Measurements from ENCODE around the gene CORO1C. TPM values are rescaled to one million over a fixed set of nuclear protein-coding genes. Genes with fewer than 3 reads are reported as not detected.

The CORO1C gene
- total RNA-seq, 1 donor from 2014 or later = 391 TPM

DNA sequence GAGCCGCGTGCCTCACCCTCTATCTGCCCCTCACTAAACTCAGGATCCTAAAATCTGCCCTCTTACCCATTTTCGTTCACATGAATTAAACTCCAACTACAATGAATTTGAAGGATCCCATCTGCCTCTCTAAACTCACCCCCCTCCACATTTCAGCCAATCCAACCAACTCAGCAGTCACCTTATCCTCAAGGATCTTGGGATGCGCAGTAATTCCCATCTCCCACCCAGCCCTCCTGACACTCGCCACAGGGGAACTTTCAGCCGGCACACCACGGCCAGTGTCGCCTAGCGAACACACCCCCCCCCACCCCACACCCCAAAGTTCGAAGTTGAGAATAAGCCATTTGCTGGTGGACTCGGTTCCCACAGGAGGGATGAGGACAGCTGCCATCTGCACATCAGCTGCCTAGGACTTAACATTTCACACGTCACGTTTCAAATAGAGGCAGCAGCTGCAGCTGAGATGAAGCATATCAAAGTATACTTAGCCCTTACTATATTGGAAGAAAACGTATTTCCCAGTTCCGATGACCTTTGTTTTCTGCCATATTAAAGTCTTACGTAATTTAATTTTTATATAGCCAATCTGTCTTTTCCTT is 88.9 kb downstream of the CORO1C start:
- H3K27ac ChIP-seq (ENCODE audit: low read depth, low read length) = no peak overlapping the region
- Mint-ChIP-seq H3K27ac (ENCODE audit: unreplicated experiment) (no peak overlapping the region), H3K27me3 (ENCODE audit: low read depth, unreplicated experiment) (no peaks in the 10 kb centered on the region), H3K4me3 (ENCODE audit: unreplicated experiment) (no peak overlapping the region), H3K9me3 (ENCODE audit: unreplicated experiment) (no peaks in the 10 kb centered on the region), H3K36me3 (ENCODE audit: low read depth, unreplicated experiment) (peaks cover 29% of the 10 kb centered on the region), H3K4me1 (ENCODE audit: low read depth, unreplicated experiment) (peaks cover 67% of the 10 kb centered on the region)
- H3K4me3 ChIP-seq (ENCODE audit: insufficient read depth, low read depth, low read length) = no peak overlapping the region
- TF ChIP-seq, protein P1, sequence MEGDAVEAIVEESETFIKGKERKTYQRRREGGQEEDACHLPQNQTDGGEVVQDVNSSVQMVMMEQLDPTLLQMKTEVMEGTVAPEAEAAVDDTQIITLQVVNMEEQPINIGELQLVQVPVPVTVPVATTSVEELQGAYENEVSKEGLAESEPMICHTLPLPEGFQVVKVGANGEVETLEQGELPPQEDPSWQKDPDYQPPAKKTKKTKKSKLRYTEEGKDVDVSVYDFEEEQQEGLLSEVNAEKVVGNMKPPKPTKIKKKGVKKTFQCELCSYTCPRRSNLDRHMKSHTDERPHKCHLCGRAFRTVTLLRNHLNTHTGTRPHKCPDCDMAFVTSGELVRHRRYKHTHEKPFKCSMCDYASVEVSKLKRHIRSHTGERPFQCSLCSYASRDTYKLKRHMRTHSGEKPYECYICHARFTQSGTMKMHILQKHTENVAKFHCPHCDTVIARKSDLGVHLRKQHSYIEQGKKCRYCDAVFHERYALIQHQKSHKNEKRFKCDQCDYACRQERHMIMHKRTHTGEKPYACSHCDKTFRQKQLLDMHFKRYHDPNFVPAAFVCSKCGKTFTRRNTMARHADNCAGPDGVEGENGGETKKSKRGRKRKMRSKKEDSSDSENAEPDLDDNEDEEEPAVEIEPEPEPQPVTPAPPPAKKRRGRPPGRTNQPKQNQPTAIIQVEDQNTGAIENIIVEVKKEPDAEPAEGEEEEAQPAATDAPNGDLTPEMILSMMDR (IDR thresholded peaks at IDR 0.05; ENCODE audit: insufficient read depth, low read depth, low read length) = no peak
- TF ChIP-seq EZH2 (IDR thresholded peaks at IDR 0.05; ENCODE audit: insufficient read depth, low read length) = no peak
- peaks cover 40% of the 10 kb centered on the region for H4K20me1 ChIP-seq (ENCODE audit: insufficient read depth, low read length)
- H3K27me3 ChIP-seq (ENCODE audit: insufficient read depth, low read length) = no peaks in the 10 kb centered on the region
- FAIRE-seq = no peak
- H3K9me3 ChIP-seq (ENCODE audit: insufficient read depth, low read depth, low read length) = no peaks in the 10 kb centered on the region
- no peak overlapping the region for H3K4me2 ChIP-seq (ENCODE audit: low read length)
- H3K4me1 ChIP-seq (ENCODE audit: insufficient read depth, low read length) = peaks cover 37% of the 10 kb centered on the region
- H3K36me3 ChIP-seq (ENCODE audit: insufficient read depth, low read length) = peaks cover 36% of the 10 kb centered on the region
- DNase-seq (ENCODE audit: low read depth) = no peak
- H3K9ac ChIP-seq (ENCODE audit: low read length) = no peak overlapping the region
- H2AFZ ChIP-seq (ENCODE audit: low read depth, low read length) = no peak overlapping the region
- peaks cover 22% of the 10 kb centered on the region for H3K79me2 ChIP-seq (ENCODE audit: insufficient read depth, low read length)

DNA sequence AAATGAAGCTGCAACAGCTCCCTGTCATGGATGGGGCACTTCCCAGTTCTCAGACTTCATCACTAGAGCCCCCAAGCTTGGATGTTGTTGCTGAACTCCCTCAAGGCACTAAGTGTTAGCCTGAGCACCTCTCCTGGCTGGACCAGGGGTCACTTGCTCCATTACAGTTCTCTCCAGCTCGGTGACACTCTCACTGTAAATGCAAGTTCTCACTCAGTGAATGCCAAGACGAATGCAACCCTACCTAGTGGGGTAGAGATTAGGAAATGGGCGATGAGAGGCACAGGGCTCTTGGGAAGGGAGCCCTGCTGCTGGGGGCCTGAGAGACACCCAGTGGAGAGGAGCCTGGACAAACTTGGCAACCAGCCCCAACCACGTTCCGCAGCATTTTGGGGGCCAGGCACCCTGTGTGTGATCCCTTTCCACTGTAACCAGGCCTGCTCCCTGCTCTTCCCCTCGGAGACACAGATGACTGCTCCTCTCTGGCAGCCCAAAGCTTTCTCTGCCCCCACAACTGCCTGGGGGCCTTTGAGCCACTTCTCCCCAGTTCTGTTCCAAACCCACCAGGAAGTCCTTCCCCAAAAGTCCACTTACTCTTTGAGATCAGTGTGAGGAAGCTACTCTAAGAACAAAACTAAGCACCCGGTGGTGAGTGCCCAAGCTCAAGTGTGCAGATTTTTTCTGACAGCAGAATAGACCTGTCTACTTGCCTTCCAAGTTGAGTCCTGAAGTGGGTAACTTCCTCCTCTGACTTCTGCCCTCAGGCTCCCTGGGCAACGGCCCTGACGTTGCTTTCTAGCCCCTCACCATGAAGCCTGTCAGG is 89.7 kb downstream of the CORO1C start:
- peaks cover 40% of the 10 kb centered on the region for H4K20me1 ChIP-seq (ENCODE audit: insufficient read depth, low read length)
- Mint-ChIP-seq H3K9me3 (ENCODE audit: unreplicated experiment) (no peaks in the 10 kb centered on the region), H3K4me1 (ENCODE audit: low read depth, unreplicated experiment) (peaks cover 69% of the 10 kb centered on the region), H3K4me3 (ENCODE audit: unreplicated experiment) (no peak overlapping the region), H3K27ac (ENCODE audit: unreplicated experiment) (no peak overlapping the region), H3K27me3 (ENCODE audit: low read depth, unreplicated experiment) (no peaks in the 10 kb centered on the region), H3K36me3 (ENCODE audit: low read depth, unreplicated experiment) (peaks cover 29% of the 10 kb centered on the region)
- FAIRE-seq = no peak
- H3K9me3 ChIP-seq (ENCODE audit: insufficient read depth, low read depth, low read length) = no peaks in the 10 kb centered on the region
- no peak overlapping the region for H3K27ac ChIP-seq (ENCODE audit: low read depth, low read length)
- no peak overlapping the region for H3K4me3 ChIP-seq (ENCODE audit: insufficient read depth, low read depth, low read length)
- peaks cover 37% of the 10 kb centered on the region for H3K4me1 ChIP-seq (ENCODE audit: insufficient read depth, low read length)
- TF ChIP-seq, protein P1 (IDR thresholded peaks at IDR 0.05; ENCODE audit: insufficient read depth, low read depth, low read length) = no peak
- TF ChIP-seq EZH2 (IDR thresholded peaks at IDR 0.05; ENCODE audit: insufficient read depth, low read length) = no peak
- H3K79me2 ChIP-seq (ENCODE audit: insufficient read depth, low read length) = peaks cover 22% of the 10 kb centered on the region
- no peak overlapping the region for H2AFZ ChIP-seq (ENCODE audit: low read depth, low read length)
- peaks cover 30% of the 10 kb centered on the region for H3K36me3 ChIP-seq (ENCODE audit: insufficient read depth, low read length)
- no peak overlapping the region for H3K9ac ChIP-seq (ENCODE audit: low read length)
- DNase-seq (ENCODE audit: low read depth) = no peak
- peak overlapping the region; percentile 30 for H3K4me2 ChIP-seq (ENCODE audit: low read length)
- no peaks in the 10 kb centered on the region for H3K27me3 ChIP-seq (ENCODE audit: insufficient read depth, low read length)

Measured in astrocyte (in vitro differentiated cells and primary cell).